Prostate gland (tissue), 2 donors: ENCODE data around the gene CDKL4. TPM values are rescaled to one million over a fixed set of nuclear protein-coding genes. Genes with fewer than 3 reads are reported as not detected.
"Not testable (repeated sequence)": the region's sequence is repeated elsewhere in the genome, so short reads cannot be mapped to it uniquely, and the experiment has no call there.

ENCODE experiments used
- DNase-seq: peaks from one replicate; pipeline ENCODE4 v3.0.0-alpha.2; 2019; ENCODE audit warnings: low spot score
- H3K27ac ChIP-seq, 2 donors: fragments of 200-600 bp; sonication (generic); 2 replicates each; pipeline ENCODE4 v1.5.1; 2017 to 2019
- H3K27me3 ChIP-seq: fragments of 200-600 bp; sonication (generic); replicated peaks from 2 replicates; pipeline ENCODE4 v1.5.1; 2019; ENCODE audit not compliant: insufficient read depth
- H3K36me3 ChIP-seq, 2 donors: fragments of 200-600 bp; sonication (generic); 1 replicate in 1 of 2; 2 replicates in 1 of 2; pipeline versions ENCODE4 v1.5.1 to v1.8.1; 2017 to 2019
- H3K4me1 ChIP-seq: fragments of 200-600 bp; sonication (generic); replicated peaks from 2 replicates; pipeline ENCODE4 v1.5.1; 2019
- H3K4me3 ChIP-seq, 2 donors: fragments of 200-600 bp; sonication (generic); 2 replicates each; pipeline ENCODE4 v1.5.1; 2017 to 2019
- H3K9me3 ChIP-seq: fragments of 200-600 bp; sonication (generic); 2 replicates; pipeline ENCODE4 v1.5.1; 2017
- CTCF ChIP-seq, 4 experiments: fragments of 200-600 bp in 2 of 4; fragments of 450-650 bp in 2 of 4; sonication (generic) in 2 of 4; IDR thresholded peaks; 1 replicate in 3 of 4; 2 replicates in 1 of 4; pipeline ENCODE4 v1.5.1; 2016 to 2019; ENCODE audit warnings: antibody characterized with exemption in 4 of 4, mild to moderate bottlenecking in 2 of 4, moderate library complexity in 2 of 4
- POLR2A ChIP-seq: fragments of 450-650 bp; IDR thresholded peaks from one replicate; pipeline ENCODE4 v1.6.1; 2016; ENCODE audit warnings: antibody characterized with exemption, mild to moderate bottlenecking
- POLR2AphosphoS5 ChIP-seq: sonication (generic); formaldehyde crosslinking; IDR thresholded peaks from one replicate; pipeline ENCODE4 v1.6.1; 2017; ENCODE audit warnings: antibody characterized with exemption
- WGBS: methylation state at CpG from one replicate; pipeline ENCODE4 v1.1.5; 2018; 5-methylcytosine and 5-hydroxymethylcytosine counted together
- intact Hi-C: fragments of 100-400 bp; cut with DNase I; formaldehyde crosslinking; loops from one replicate; pipeline ENCODE4 v1.14.2; 2022
- total RNA-seq, 2 donors: library from RNA; depleted of rRNA; stranded (reverse); fragments of >200 nt; gene quantifications; one replicate each; pipeline ENCODE4 v1.1.0, GENCODE V29; 2016

The CDKL4 gene
- total RNA-seq, 2 donors from 2014 or later, result not detected

GRCh38 chr2:39176997-39177396, 66.8 kb downstream of the CDKL4 start:
- Histone ChIP-seq H3K36me3 (no peaks in the 10 kb centered on the region), H3K4me1 (no peaks in the 10 kb centered on the region), H3K27ac (no peak overlapping the region), H3K27me3 (no peaks in the 10 kb centered on the region), H3K9me3 (no peaks in the 10 kb centered on the region), H3K4me3 (no peak overlapping the region)
- no peak for DNase-seq
- intact Hi-C loops, result no loop called here
- 63% methylated on average over 4 of the region's 4 CpGs for WGBS
- TF ChIP-seq CTCF (IDR thresholded peaks at IDR 0.05), result no peak
- no peak for TF ChIP-seq POLR2AphosphoS5
- TF ChIP-seq POLR2A, result no peak

GRCh38 chr2:39175026-39175812, 68.6 kb downstream of the CDKL4 start:
- no peak for TF ChIP-seq POLR2A
- TF ChIP-seq CTCF (IDR thresholded peaks at IDR 0.05), result no peak
- TF ChIP-seq POLR2AphosphoS5, result no peak
- intact Hi-C loops, result no loop called here

GRCh38 chr2:39174022-39174421, 69.7 kb downstream of the CDKL4 start:
- DNase-seq, result no peak
- intact Hi-C loops, result no loop called here

More at GRCh38 chr2:39175026-39175812, 68.6 kb downstream of the CDKL4 start:
- H3K4me1 ChIP-seq, result no peaks in the 10 kb centered on the region
- 80% methylated on average over 5 of the region's 5 CpGs for WGBS
- no peak overlapping the region for H3K27ac ChIP-seq
- H3K4me3 ChIP-seq, result no peak overlapping the region
- H3K36me3 ChIP-seq, result no peaks in the 10 kb centered on the region
- H3K9me3 ChIP-seq, result no peaks in the 10 kb centered on the region
- H3K27me3 ChIP-seq, result no peaks in the 10 kb centered on the region
- no peak for DNase-seq

GRCh38 chr2:39172047-39172706, 71.6 kb downstream of the CDKL4 start:
- DNase-seq, H3K27me3 ChIP-seq, intact Hi-C loops, H3K4me3 ChIP-seq, H3K36me3 ChIP-seq, H3K27ac ChIP-seq, H3K9me3 ChIP-seq, H3K4me1 ChIP-seq: not testable (repeated sequence)
- WGBS, result 93% methylated on average over 10 of the region's 10 CpGs

More at GRCh38 chr2:39174022-39174421, 69.7 kb downstream of the CDKL4 start:
- 93% methylated on average over 8 of the region's 8 CpGs for WGBS
- no peak overlapping the region for H3K4me3 ChIP-seq
- no peaks in the 10 kb centered on the region for H3K27me3 ChIP-seq
- no peak overlapping the region for H3K27ac ChIP-seq
- TF ChIP-seq CTCF (IDR thresholded peaks at IDR 0.05) (no peak), POLR2AphosphoS5 (no peak), POLR2A (no peak)
- H3K4me1 ChIP-seq, result no peaks in the 10 kb centered on the region
- H3K36me3 ChIP-seq, result no peaks in the 10 kb centered on the region
- no peaks in the 10 kb centered on the region for H3K9me3 ChIP-seq

- 95% methylated on average over 7 of the region's 7 CpGs for WGBS
- intact Hi-C loops, result no loop called here
These were observed 72.1 kb downstream of the CDKL4 start for GRCh38 chr2:39171621-39172020.

More at GRCh38 chr2:39171621-39172020, 72.1 kb downstream of the CDKL4 start:
- H3K36me3 ChIP-seq, result no peaks in the 10 kb centered on the region
- no peak for DNase-seq
- TF ChIP-seq CTCF (IDR thresholded peaks at IDR 0.05) (no peak), POLR2A (no peak), POLR2AphosphoS5 (no peak)
- no peaks in the 10 kb centered on the region for H3K27me3 ChIP-seq
- no peak overlapping the region for H3K27ac ChIP-seq
- no peaks in the 10 kb centered on the region for H3K9me3 ChIP-seq
- no peak overlapping the region for H3K4me3 ChIP-seq
- H3K4me1 ChIP-seq, result no peaks in the 10 kb centered on the region
